ENCODE measurements around the gene STK40.

DNA sequence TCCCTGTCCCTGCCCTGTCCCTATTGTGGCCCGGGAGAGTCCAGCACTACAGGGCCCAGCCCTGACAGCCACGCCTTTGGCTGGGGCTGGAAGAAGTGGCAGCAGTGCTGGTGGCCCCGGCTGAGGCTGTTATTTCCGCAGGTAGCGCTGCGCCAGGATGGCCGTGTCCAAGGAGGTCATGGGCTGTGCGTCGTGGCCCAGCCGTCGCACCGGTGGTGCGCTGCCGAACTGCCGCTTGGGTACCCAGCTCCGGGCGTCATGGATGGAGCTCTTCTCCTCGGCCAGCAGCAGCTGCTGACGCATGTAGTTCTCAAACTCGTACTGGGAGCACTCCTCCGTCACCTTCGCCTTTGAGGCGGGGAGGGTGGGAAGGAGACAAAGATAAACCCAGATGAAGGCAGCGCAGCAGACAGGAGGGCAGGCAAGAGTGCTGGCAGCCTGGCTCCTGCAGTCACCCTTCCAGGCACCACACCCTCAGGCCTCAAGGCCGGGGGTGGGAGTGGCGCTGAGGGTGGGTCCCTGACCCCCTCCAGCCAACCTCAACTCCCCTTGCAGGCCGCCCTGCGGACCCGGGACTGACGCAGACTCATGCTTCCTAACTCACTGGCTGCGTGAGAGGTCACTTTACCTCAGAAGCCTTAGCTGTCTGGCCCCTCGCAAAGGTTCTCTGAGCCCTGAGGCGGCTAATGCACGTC, 44.0 kb downstream of the STK40 start:
- TF ChIP-seq CTCF (conservative IDR thresholded peaks at IDR 0.05 in 1 of 2, IDR thresholded peaks at IDR 0.05 in 1 of 2; ENCODE audit: low read depth in 1 of 2, low read length in 2 of 2): no peak
- no peak for TF ChIP-seq EZH2 (IDR thresholded peaks at IDR 0.05; ENCODE audit: low read length, missing control alignments)
